HepG2 (cell line): Measurements from ENCODE around the gene FRMD3. TPM values are rescaled to one million over a fixed set of nuclear protein-coding genes. Genes with fewer than 3 reads are reported as not detected.

Experiments
- ARID2 ChIP-seq: sonication (generic); formaldehyde crosslinking; IDR thresholded peaks from 2 replicates; pipeline ENCODE4 v1.8.1; 2022; ENCODE audit warnings: mild to moderate bottlenecking, missing genetic modification reagents, borderline replicate concordance
- ATAD3A ChIP-seq: sonication (generic); formaldehyde crosslinking; IDR thresholded peaks from 2 replicates; pipeline ENCODE4 v1.4.0; 2020; ENCODE audit warnings: missing genetic modification reagents
- ATF1 ChIP-seq: IDR thresholded peaks from 2 replicates; pipeline ENCODE4 v1.6.1; 2016; ENCODE audit warnings: mild to moderate bottlenecking, control low read depth
- CHD4 ChIP-seq: fragments of 200-600 bp; sonication (generic); IDR thresholded peaks from 2 replicates; pipeline ENCODE4 v1.7.0; 2017; ENCODE audit warnings: mild to moderate bottlenecking, low read length, borderline replicate concordance
- CREB1 ChIP-seq, 2 experiments: fragments of 450-650 bp in 1 of 2; IDR thresholded peaks; 2 replicates each; pipeline ENCODE4 v1.6.1; 2016 to 2017; ENCODE audit warnings: control low read depth in 1 of 2, mild to moderate bottlenecking in 1 of 2, missing compliant biosample characterization in 1 of 2, missing genetic modification characterization in 1 of 2
- NFRKB ChIP-seq: fragments of 450-650 bp; IDR thresholded peaks from 2 replicates; pipeline ENCODE4 v1.6.1; 2017
- POGZ ChIP-seq: sonication (generic); formaldehyde crosslinking; IDR thresholded peaks from 2 replicates; pipeline ENCODE4 v1.4.0; 2020; ENCODE audit warnings: mild to moderate bottlenecking, missing genetic modification reagents
- POLR2AphosphoS2 ChIP-seq: IDR thresholded peaks from 2 replicates; pipeline ENCODE4 v1.6.1; 2011; ENCODE audit warnings: low read depth, low read length, improper control_type of control experiment
- PRDM15 ChIP-seq: sonication (generic); formaldehyde crosslinking; IDR thresholded peaks from 2 replicates; pipeline ENCODE4 v1.4.0; 2020; ENCODE audit warnings: missing genetic modification reagents
- RBAK ChIP-seq: sonication (generic); formaldehyde crosslinking; IDR thresholded peaks from 2 replicates; pipeline ENCODE4 v1.5.1; 2020; ENCODE audit warnings: mild to moderate bottlenecking, missing genetic modification reagents
- RFX3 ChIP-seq: IDR thresholded peaks from 2 replicates; pipeline ENCODE4 v1.6.1; 2016; ENCODE audit warnings: missing biosample characterization, missing genetic modification reagents
- RNF2 ChIP-seq: fragments of 450-650 bp; conservative IDR thresholded peaks from 2 replicates; pipeline ENCODE4 v1.6.1; 2016; ENCODE audit warnings: low read depth
- SP140L ChIP-seq: sonication (generic); formaldehyde crosslinking; IDR thresholded peaks from 2 replicates; pipeline ENCODE4 v1.4.0; 2020; ENCODE audit warnings: missing genetic modification reagents, borderline replicate concordance
- XRCC5 ChIP-seq: fragments of 200-400 bp; formaldehyde crosslinking; optimal IDR thresholded peaks from 2 replicates; pipeline ENCODE3; 2017; ENCODE audit warnings: mild to moderate bottlenecking, low read length
- ZBTB10 ChIP-seq: sonication (generic); formaldehyde crosslinking; IDR thresholded peaks from 2 replicates; pipeline ENCODE4 v1.4.0; 2020; ENCODE audit warnings: missing genetic modification reagents, borderline replicate concordance
- ZBTB3 ChIP-seq: sonication (generic); formaldehyde crosslinking; IDR thresholded peaks from 2 replicates; pipeline ENCODE4 v1.4.0; 2020; ENCODE audit warnings: low read depth, mild to moderate bottlenecking, moderate library complexity, missing genetic modification reagents, borderline replicate concordance
- ZBTB46 ChIP-seq: sonication (generic); formaldehyde crosslinking; IDR thresholded peaks from 2 replicates; pipeline ENCODE4 v1.4.0; 2020; ENCODE audit warnings: mild to moderate bottlenecking, missing genetic modification reagents, borderline replicate concordance
- ZBTB7A ChIP-seq: sonication (generic); formaldehyde crosslinking; IDR thresholded peaks from 2 replicates; pipeline ENCODE4 v1.8.0; 2022; ENCODE audit warnings: mild to moderate bottlenecking, missing genetic modification reagents
- ZFYVE20 ChIP-seq: sonication (generic); formaldehyde crosslinking; IDR thresholded peaks from 2 replicates; pipeline ENCODE4 v1.8.0; 2023; ENCODE audit warnings: low read depth, mild to moderate bottlenecking, moderate library complexity, missing genetic modification reagents, borderline replicate concordance
- ZNF451 ChIP-seq: sonication (generic); formaldehyde crosslinking; IDR thresholded peaks from 2 replicates; pipeline ENCODE4 v1.5.0; 2020; ENCODE audit warnings: mild to moderate bottlenecking, missing genetic modification reagents
- ZNF839 ChIP-seq: sonication (generic); formaldehyde crosslinking; IDR thresholded peaks from 2 replicates; pipeline ENCODE4 v1.4.0; 2020; ENCODE audit warnings: missing genetic modification reagents, mild to moderate bottlenecking, borderline replicate concordance
- ZSCAN31 ChIP-seq: sonication (generic); formaldehyde crosslinking; IDR thresholded peaks from 2 replicates; pipeline ENCODE4 v1.5.0; 2020; ENCODE audit warnings: low read depth, mild to moderate bottlenecking, missing genetic modification reagents
- polyA plus RNA-seq, 8 experiments: library from polyadenylated mRNA; depleted of rRNA in 3 of 8; stranded (reverse) in 7 of 8; unstranded in 1 of 8; fragments of >200 nt; fragmentation: Illumina TruSeq in 4 of 8; extraction: Trizol in 4 of 8; gene quantifications; 2 replicates each; pipeline versions ENCODE4 v1.2.1 to v1.2.3, GENCODE V29; 2011 to 2016; ENCODE audit warnings: low read depth in 4 of 8, missing spikeins in 1 of 8, mixed read lengths in 1 of 8; ENCODE audit not compliant: insufficient read depth in 1 of 8
- total RNA-seq, 5 experiments: library from RNA; depleted of rRNA; stranded (reverse); fragments of >200 nt; fragmentation: Illumina TruSeq; extraction: Trizol; gene quantifications; 2 replicates each; pipeline ENCODE4 v1.2.3, GENCODE V29; 2016; ENCODE audit warnings: low read depth in 1 of 5

FRMD3 gene
- total and polyA plus RNA-seq, 2 of the 13 experiments (the other 11 are each of a cell fraction or from before 2014, with no cell fraction given) = 3.2 to 7.7 TPM

GRCh38 chr9:83219154-83219923, 318.9 kb downstream of the FRMD3 start (continued):
- TF ChIP-seq ARID2 (no peak), SP140L (CRISPR knock-in tag) (no peak), ATAD3A (CRISPR knock-in tag) (no peak), ZBTB7A (CRISPR knock-in tag) (no peak), PRDM15 (CRISPR knock-in tag) (peak; percentile 58; the same call in 1 of the 2 replicates), XRCC5 (peak; percentile 56), ZFYVE20 (CRISPR knock-in tag) (no peak), ZNF839 (CRISPR knock-in tag) (no peak), ZBTB3 (CRISPR knock-in tag) (no peak), CHD4 (no peak), ZBTB10 (CRISPR knock-in tag) (peak; percentile 26; the same call in 1 of the 2 replicates), RBAK (CRISPR knock-in tag) (no peak), CREB1 (IDR thresholded peaks at IDR 0.05) (no peak), CREB1 (CRISPR knock-in tag; IDR thresholded peaks at IDR 0.05) (peak; percentile 32; the same call in 1 of the 2 replicates), NFRKB (no peak), ATF1 (CRISPR knock-in tag) (no peak), ZNF451 (no peak), RFX3 (CRISPR knock-in tag) (peak; percentile 85), POGZ (CRISPR knock-in tag) (peak; percentile 42; the same call in 1 of the 2 replicates), POLR2AphosphoS2 (no peak), ZBTB46 (CRISPR knock-in tag) (no peak), ZSCAN31 (CRISPR knock-in tag) (0 out of 2 replicates have a peak, but pooled peaks have one; percentile 53), RNF2 (no peak)
